ENCODE data around the gene PDE8A. TPM values are rescaled to one million over a fixed set of nuclear protein-coding genes. Genes with fewer than 3 reads are reported as not detected.

PDE8A gene
- total and polyA plus RNA-seq, 2 donors (not counting 1 experiment from before 2014, with no cell fraction given), result 17.4 to 51.1 TPM

- H3K9ac ChIP-seq (ENCODE audit: low read length), result no peak overlapping the region
- H3K9me3 Mint-ChIP-seq (ENCODE audit: insufficient read depth), result no peaks in the 10 kb centered on the region
- peaks cover 83% of the 10 kb centered on the region for H3K79me2 ChIP-seq (ENCODE audit: control insufficient read depth, insufficient read depth, low read length)
- H3K4me2 ChIP-seq (replicated peaks; ENCODE audit: low read depth, low read length, poor library complexity, severe bottlenecking), result no peak overlapping the region
- no peak overlapping the region for H3K27ac Mint-ChIP-seq
- peaks cover 10% of the 10 kb centered on the region for H4K20me1 ChIP-seq (ENCODE audit: control insufficient read depth, insufficient read depth, low read length, poor library complexity, severe bottlenecking)
- H3K27ac ChIP-seq (ENCODE audit: low read length in 2 of 2), result no peak overlapping the region
- no peaks in the 10 kb centered on the region for H3K9me3 ChIP-seq (ENCODE audit: control extremely low read depth in 1 of 3, control insufficient read depth in 2 of 3, insufficient read depth in 1 of 3, low read length in 2 of 3)
- WGBS (ENCODE audit: insufficient coverage), result 20% methylated on average over 1 of the region's 4 CpGs
- no peak overlapping the region for H2AFZ ChIP-seq (ENCODE audit: insufficient read depth, low read depth, low read length, poor library complexity, severe bottlenecking)
- CTCF ChIA-PET, result interaction anchor here (0.7 kb wide), 1 partner anchor 13 kb away, joined by 5 read pairs; no protein-coding TSS in a partner anchor
- H3K4me1 Mint-ChIP-seq, result peaks cover 29% of the 10 kb centered on the region
- POLR2A ChIA-PET, result interaction anchor here (0.5 kb wide), 1 partner anchor 792 kb away, joined by 3 read pairs; no protein-coding TSS in a partner anchor
- no peaks in the 10 kb centered on the region for H3K27me3 Mint-ChIP-seq
- DNase-seq (no peak), ATAC-seq (ENCODE audit: low read depth) (peak; percentile 17)
- peaks cover 13% of the 10 kb centered on the region in 2 donors for H3K4me1 ChIP-seq (ENCODE audit: control insufficient read depth in 2 of 2, insufficient read depth in 2 of 2, low read length in 2 of 2)
- no peaks in the 10 kb centered on the region for H3K36me3 ChIP-seq (replicated peaks in 1 of 2; ENCODE audit: control extremely low read depth in 1 of 2, control insufficient read depth in 1 of 2, extremely low read depth in 1 of 2, insufficient read depth in 2 of 2, low read length in 1 of 2)
- no peak overlapping the region for H3K4me3 ChIP-seq (ENCODE audit: control extremely low read depth in 1 of 5, extremely low read depth in 1 of 5, insufficient read depth in 1 of 5, low read depth in 2 of 5, low read length in 4 of 5)
- H3K27me3 ChIP-seq (replicated peaks in 1 of 4; ENCODE audit: control extremely low read depth in 1 of 4, control insufficient read depth in 3 of 4, insufficient read depth in 4 of 4, low read length in 3 of 4), result no peaks in the 10 kb centered on the region
- TF ChIP-seq EZH2 (IDR thresholded peaks at IDR 0.05; ENCODE audit: borderline replicate concordance, insufficient read depth, low read depth, low read length, poor library complexity, severe bottlenecking) (no peak), CTCF (IDR thresholded peaks at IDR 0.05) (no peak)
- intact Hi-C loops (cut with micrococcal nuclease), result no loop called here
- H3K4me3 Mint-ChIP-seq, result no peak overlapping the region
Observed at GRCh38 chr15:85024509-85025336, 43.1 kb downstream of the PDE8A start.

Data from B cell (primary cell).